A549 (cell line): ENCODE measurements around the gene RAB8B. TPM values are rescaled to one million over a fixed set of nuclear protein-coding genes. Genes with fewer than 3 reads are reported as not detected.

Source experiments
- ATAC-seq, 2 experiments: fragments of 200-7000 bp in 1 of 2; fragments of >200 bp in 1 of 2; cut with Nextera tagmentation in 1 of 2; cut with Tn5 transposase in 1 of 2; 3 replicates each; pipeline versions ENCODE4 v1.8.0 to v1.9.1; 2018 to 2020; ENCODE audit warnings: mild to moderate bottlenecking in 1 of 2, moderate library complexity in 1 of 2
- CTCF ChIA-PET: fragments of 300-600 bp; sonication (Branson Sonifier 250); formaldehyde crosslinking; extraction: SDS; loops from one replicate; lab custom pipeline; 2021; ENCODE audit warnings: antibody characterized with exemption, inconsistent platforms; lab: Yijun Ruan, JAX
- POLR2A ChIA-PET: fragments of 350-600 bp; formaldehyde crosslinking; extraction: SDS; loops from one replicate; lab custom pipeline; 2021; ENCODE audit warnings: antibody characterized with exemption, inconsistent platforms; lab: Yijun Ruan, JAX
- DNase-seq, 2 experiments: peaks; one replicate each; pipeline versions ENCODE4 v3.0.0 to v3.0.0-alpha.2; 2011 to 2016; ENCODE audit warnings: low read depth in 1 of 2, low spot score in 1 of 2
- FAIRE-seq: peaks from 2 replicates; lab custom pipeline; 2011; peaks lifted over from hg19 to GRCh38; lab: Jason Lieb, UNC
- H3K27ac ChIP-seq, 2 experiments: fragments of >200 bp; sonication (Bioruptor Twin); formaldehyde crosslinking; 3 replicates each; pipeline ENCODE4 v1.5.1; 2016 to 2017
- H3K4me1 ChIP-seq: fragments of >200 bp; sonication (Bioruptor Twin); formaldehyde crosslinking; 3 replicates; pipeline ENCODE4 v1.6.1; 2016
- H3K4me2 ChIP-seq: fragments of >200 bp; sonication (Bioruptor Twin); formaldehyde crosslinking; 3 replicates; pipeline ENCODE4 v1.6.1; 2016
- H3K4me3 ChIP-seq: fragments of >200 bp; sonication (Bioruptor Twin); formaldehyde crosslinking; 3 replicates; pipeline ENCODE4 v1.5.1; 2016
- H3K9me3 ChIP-seq: fragments of >200 bp; sonication (Bioruptor Twin); formaldehyde crosslinking; 3 replicates; pipeline ENCODE4 v1.6.1; 2016
- BCL3 ChIP-seq: fragments of >200 bp; sonication (Bioruptor Twin); formaldehyde crosslinking; IDR thresholded peaks from 3 replicates; pipeline ENCODE4 v1.6.1; 2016
- CBX8 ChIP-seq: fragments of 200-600 bp; sonication (generic); IDR thresholded peaks from 2 replicates; pipeline ENCODE4 v1.6.1; 2016
- CEBPB ChIP-seq, 2 experiments: fragments of >200 bp in 1 of 2; sonication (Bioruptor Twin) in 1 of 2; formaldehyde crosslinking in 1 of 2; IDR thresholded peaks; 2 replicates each; pipeline ENCODE4 v1.6.1; 2012 to 2016
- EHMT2 ChIP-seq: fragments of 200-600 bp; sonication (generic); IDR thresholded peaks from 2 replicates; pipeline ENCODE4 v1.6.1; 2016; ENCODE audit warnings: antibody characterized with exemption, low read depth, mild to moderate bottlenecking, moderate library complexity
- FOSB ChIP-seq: fragments of 250-450 bp; sonication (Bioruptor Pico); IDR thresholded peaks from 2 replicates; pipeline ENCODE4 v1.5.0; 2020; ENCODE audit warnings: mild to moderate bottlenecking, moderate library complexity
- MAFK ChIP-seq: fragments of 450-650 bp; IDR thresholded peaks from 2 replicates; pipeline ENCODE4 v1.6.1; 2014; ENCODE audit not compliant: partially characterized antibody
- MAX ChIP-seq: IDR thresholded peaks from 2 replicates; pipeline ENCODE4 v1.6.1; 2012
- NPAS2 ChIP-seq: fragments of 250-450 bp; sonication (Bioruptor Pico); IDR thresholded peaks from 2 replicates; pipeline ENCODE4 v1.8.0; 2022; ENCODE audit warnings: mild to moderate bottlenecking, moderate library complexity, borderline replicate concordance
- PBX3 ChIP-seq: IDR thresholded peaks from 2 replicates; pipeline ENCODE4 v1.6.1; 2012
- PHF8 ChIP-seq: fragments of 200-600 bp; sonication (generic); IDR thresholded peaks from 2 replicates; pipeline ENCODE4 v1.6.1; 2016; ENCODE audit warnings: low read depth, mild to moderate bottlenecking, antibody characterized with exemption, moderate library complexity, borderline replicate concordance
- POLR2AphosphoS2 ChIP-seq: conservative IDR thresholded peaks from 2 replicates; pipeline ENCODE4 v1.6.1; 2012; ENCODE audit warnings: low read length, improper control_type of control experiment, inconsistent platforms
- RARB ChIP-seq: fragments of 250-450 bp; sonication (Bioruptor Pico); IDR thresholded peaks from 2 replicates; pipeline ENCODE4 v1.8.0; 2021; ENCODE audit warnings: mild to moderate bottlenecking, moderate library complexity
- RFX5 ChIP-seq: fragments of 450-650 bp; IDR thresholded peaks from 2 replicates; pipeline ENCODE4 v1.7.1; 2014; ENCODE audit warnings: antibody characterized with exemption, mild to moderate bottlenecking, moderate library complexity
- RNF2 ChIP-seq: fragments of 200-600 bp; sonication (generic); IDR thresholded peaks from 2 replicates; pipeline ENCODE4 v1.6.1; 2016; ENCODE audit warnings: low read depth, mild to moderate bottlenecking, antibody characterized with exemption, moderate library complexity, borderline replicate concordance
- SREBF2 ChIP-seq: fragments of 450-650 bp; IDR thresholded peaks from 2 replicates; pipeline ENCODE4 v1.6.1; 2014; ENCODE audit warnings: mild to moderate bottlenecking, moderate library complexity
- WGBS: methylation state at CpG from one replicate; pipeline ENCODE4 v1.1.6; 2017; ENCODE audit errors: missing lambda C conversion rate; 5-methylcytosine and 5-hydroxymethylcytosine counted together
- polyA plus RNA-seq, 4 experiments: library from polyadenylated mRNA; depleted of rRNA in 3 of 4; stranded (reverse); fragments of >200 nt; fragmentation: RNase III in 1 of 4; extraction: RNeasy Plus Mini Kit Qiagen cat#74134 plus additional on column Dnase treatment in 1 of 4; gene quantifications; 2 replicates in 3 of 4; 3 replicates in 1 of 4; pipeline ENCODE4 v1.2.3, GENCODE V29; 2011 to 2017
- TF ChIP-seq, protein P1 (sequence below): IDR thresholded peaks from 2 replicates; pipeline ENCODE4 v1.6.1; 2012; ENCODE audit warnings: low read depth, borderline replicate concordance
- TF ChIP-seq, protein P2 (sequence below): fragments of 450-650 bp; IDR thresholded peaks from 2 replicates; pipeline ENCODE4 v1.6.1; 2014; ENCODE audit warnings: antibody characterized with exemption

RAB8B gene
- polyA plus RNA-seq, 2 of the 4 experiments (the other 2 are of a cell fraction): 21.5 to 41.4 TPM

GRCh38 chr15:63186065-63186464 lies 3.3 kb upstream of the RAB8B start (continued):
- TF ChIP-seq, protein P1, sequence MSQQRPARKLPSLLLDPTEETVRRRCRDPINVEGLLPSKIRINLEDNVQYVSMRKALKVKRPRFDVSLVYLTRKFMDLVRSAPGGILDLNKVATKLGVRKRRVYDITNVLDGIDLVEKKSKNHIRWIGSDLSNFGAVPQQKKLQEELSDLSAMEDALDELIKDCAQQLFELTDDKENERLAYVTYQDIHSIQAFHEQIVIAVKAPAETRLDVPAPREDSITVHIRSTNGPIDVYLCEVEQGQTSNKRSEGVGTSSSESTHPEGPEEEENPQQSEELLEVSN: no peak
- TF ChIP-seq MAX (0 out of 2 replicates have a peak, but pooled peaks have one; percentile 47), POLR2AphosphoS2 (no peak), BCL3 (no peak)

DNA sequence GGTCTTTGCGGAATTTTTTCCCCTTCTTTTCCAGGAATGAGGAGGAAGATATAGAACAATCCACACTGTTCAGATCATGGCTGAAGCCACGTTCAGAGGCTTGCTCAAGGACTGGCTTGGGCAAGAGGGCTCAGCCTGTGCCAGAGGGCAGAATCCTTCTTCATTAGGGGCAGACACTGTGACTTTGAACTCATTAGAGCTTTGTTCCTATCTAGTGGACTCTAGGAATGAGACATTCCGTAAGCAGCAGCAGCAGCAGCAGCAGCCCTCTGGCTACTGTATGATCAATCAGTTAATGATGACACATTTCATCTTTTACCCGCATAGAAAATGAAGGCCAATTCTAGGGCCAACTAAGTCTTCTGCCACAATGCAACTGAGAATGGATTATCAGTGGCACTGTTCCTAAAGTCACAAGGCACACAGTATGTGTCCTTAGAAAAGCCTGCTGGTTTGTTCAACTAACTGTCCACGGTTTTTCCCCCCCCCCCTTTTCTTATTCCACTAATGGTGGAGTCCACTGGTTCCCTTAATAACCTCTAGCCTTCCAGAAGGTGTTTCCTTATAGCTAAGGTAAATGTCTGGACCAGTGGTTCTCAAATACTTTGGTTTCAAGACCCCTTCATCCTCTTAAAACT lies 1.7 kb upstream of the RAB8B start:
- Histone ChIP-seq H3K4me1 (peaks cover 36% of the 10 kb centered on the region), H3K4me2 (no peak overlapping the region), H3K27ac (peak overlapping the region in 1 of 2 experiments; percentile 20; a peak in 1 of 6 replicates)
- no peak for DNase-seq
- 85% methylated on average over 5 of the region's 5 CpGs for WGBS
- ATAC-seq: no peak
- POLR2A ChIA-PET: no interaction called here
- no peak for FAIRE-seq
- no peak for TF ChIP-seq RFX5
- TF ChIP-seq EHMT2: no peak
- TF ChIP-seq CEBPB (IDR thresholded peaks at IDR 0.05): no peak
- TF ChIP-seq SREBF2: no peak
- TF ChIP-seq, protein P1: no peak
- no peak for TF ChIP-seq POLR2AphosphoS2
- TF ChIP-seq, all 56 proteins: peak for 0
- H3K4me3 ChIP-seq: no peak overlapping the region
- no peaks in the 10 kb centered on the region for H3K9me3 ChIP-seq
- CTCF ChIA-PET: interaction anchor here (0.6 to 1.1 kb wide), 3 partner anchors 33 to 67 kb away, joined by 3 to 5 read pairs (median 3); no protein-coding TSS in a partner anchor

- DNase-seq: no peak
- CTCF ChIA-PET: interaction anchor here (0.6 to 1.6 kb wide), 4 partner anchors 9 to 68 kb away, joined by 3 to 9 read pairs (median 4); no protein-coding TSS in a partner anchor
- H3K27ac ChIP-seq: peak overlapping the region; percentile 68 to 93
- FAIRE-seq: no peak
- peak overlapping the region; percentile 69 for H3K4me2 ChIP-seq
- H3K9me3 ChIP-seq: no peaks in the 10 kb centered on the region
- no peak for ATAC-seq
- POLR2A ChIA-PET: interaction anchor here (0.6 to 1.6 kb wide), 4 partner anchors 31 to 140 kb away, joined by 3 to 11 read pairs (median 4); partner anchors contain the start of gene RPS27L
- H3K4me1 ChIP-seq: peaks cover 36% of the 10 kb centered on the region
- TF ChIP-seq MAFK (no peak), NPAS2 (CRISPR knock-in tag) (no peak)
- WGBS: 81% methylated on average over 10 of the region's 10 CpGs
- H3K4me3 ChIP-seq: peak overlapping the region; percentile 68
Measured at GRCh38 chr15:63188247-63188925, 1.0 kb upstream of the RAB8B start.

DNA sequence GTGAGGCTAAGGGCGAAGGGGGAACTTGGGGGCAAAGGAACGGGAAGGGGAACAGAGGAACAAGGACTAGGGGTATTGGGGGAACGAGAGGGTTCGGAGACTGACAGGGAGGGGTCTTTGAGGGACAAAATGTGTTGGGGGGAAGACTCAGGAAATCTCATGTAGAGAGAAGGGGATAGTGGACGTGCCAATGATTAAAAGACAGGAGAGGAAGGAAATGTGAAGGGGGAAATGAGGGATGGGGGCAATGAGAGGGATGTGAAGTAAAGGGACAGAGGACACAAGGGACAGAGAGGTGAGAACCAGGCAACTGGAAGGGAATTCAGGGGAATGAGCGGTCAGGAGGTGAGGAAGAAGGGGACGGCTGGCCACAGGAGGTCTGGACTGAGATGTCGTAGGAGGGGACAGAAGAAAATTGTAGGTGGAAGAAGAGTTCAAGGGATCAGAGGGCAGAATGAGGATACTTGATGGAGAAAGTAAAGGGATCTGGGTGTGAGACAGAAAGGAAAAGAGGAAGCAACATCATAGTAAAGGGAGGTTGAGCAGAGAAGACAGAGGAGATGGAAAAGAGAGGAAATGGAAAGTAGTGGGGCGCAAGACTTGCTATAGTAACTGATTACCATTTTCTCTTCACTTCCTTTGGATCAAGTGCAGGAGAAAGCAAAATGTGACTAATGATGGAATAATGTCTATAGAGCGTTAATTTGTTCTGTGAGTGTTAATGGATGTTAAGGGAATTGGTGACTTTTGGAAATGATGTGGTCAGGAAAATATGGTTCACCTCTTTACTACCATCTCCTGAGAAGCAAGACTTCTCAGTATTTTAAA lies 749 bp downstream of the RAB8B start:
- ChIA-PET CTCF (interaction anchor here (1.1 to 1.6 kb wide), 2 partner anchors 10 to 35 kb away, joined by 3 to 9 read pairs; no protein-coding TSS in a partner anchor), POLR2A (interaction anchor here (1.0 to 1.6 kb wide), 3 partner anchors 12 to 33 kb away, joined by 4 to 11 read pairs (median 5); partner anchors contain the start of gene RPS27L)
- peak overlapping the region; percentile 83 for H3K4me2 ChIP-seq
- WGBS: 21% methylated on average over 8 of the region's 10 CpGs
- TF ChIP-seq RARB (CRISPR knock-in tag): no peak
- no peak for TF ChIP-seq CBX8
- TF ChIP-seq NPAS2 (CRISPR knock-in tag): no peak
- no peak for TF ChIP-seq MAX
- no peak for TF ChIP-seq RNF2
- TF ChIP-seq, protein P2, sequence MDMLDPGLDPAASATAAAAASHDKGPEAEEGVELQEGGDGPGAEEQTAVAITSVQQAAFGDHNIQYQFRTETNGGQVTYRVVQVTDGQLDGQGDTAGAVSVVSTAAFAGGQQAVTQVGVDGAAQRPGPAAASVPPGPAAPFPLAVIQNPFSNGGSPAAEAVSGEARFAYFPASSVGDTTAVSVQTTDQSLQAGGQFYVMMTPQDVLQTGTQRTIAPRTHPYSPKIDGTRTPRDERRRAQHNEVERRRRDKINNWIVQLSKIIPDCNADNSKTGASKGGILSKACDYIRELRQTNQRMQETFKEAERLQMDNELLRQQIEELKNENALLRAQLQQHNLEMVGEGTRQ: no peak
- TF ChIP-seq PBX3: no peak
- no peak for TF ChIP-seq FOSB (CRISPR knock-in tag)
- no peak for TF ChIP-seq PHF8
- peak; percentile 1 to 30; a peak in 3 of 6 replicates for ATAC-seq
- peak overlapping the region; percentile 68 for H3K4me3 ChIP-seq
- no peaks in the 10 kb centered on the region for H3K9me3 ChIP-seq
- H3K4me1 ChIP-seq: peaks cover 42% of the 10 kb centered on the region
- H3K27ac ChIP-seq: peak overlapping the region; percentile 75 to 93
- FAIRE-seq: no peak
- DNase-seq: no peak
